MM.1S (cell line): ENCODE measurements around the gene KRTAP10-6.

Source experiments
- DNase-seq: peaks from one replicate; pipeline ENCODE4 v3.0.0-alpha.2; 2015
- H2AFZ ChIP-seq: fragments of 300-600 bp; sonication (generic); 2 replicates; pipeline ENCODE4 v1.6.0; 2016; ENCODE audit warnings: antibody characterized with exemption, low read length
- H3F3A ChIP-seq: fragments of 300-600 bp; sonication (generic); 2 replicates; pipeline ENCODE4 v1.6.1; 2016; ENCODE audit warnings: mild to moderate bottlenecking, antibody characterized with exemption, low read length, moderate library complexity, mixed read lengths; ENCODE audit not compliant: insufficient read depth
- H3K27ac ChIP-seq: fragments of 300-600 bp; sonication (generic); 2 replicates; pipeline ENCODE4 v1.5.1; 2016; ENCODE audit warnings: mild to moderate bottlenecking, low read length
- H3K27me3 ChIP-seq: fragments of 300-600 bp; sonication (generic); replicated peaks from 2 replicates; pipeline ENCODE4 v1.6.0; 2016; ENCODE audit warnings: low read length; ENCODE audit not compliant: insufficient read depth
- H3K36me3 ChIP-seq: fragments of 300-600 bp; sonication (generic); replicated peaks from 2 replicates; pipeline ENCODE4 v1.6.1; 2016; ENCODE audit warnings: mild to moderate bottlenecking, low read length, mixed read lengths; ENCODE audit not compliant: insufficient read depth
- H3K4me1 ChIP-seq: fragments of 300-600 bp; sonication (generic); 2 replicates; pipeline ENCODE4 v1.6.1; 2016; ENCODE audit warnings: low read length, mixed read lengths
- H3K4me2 ChIP-seq: fragments of 300-600 bp; sonication (generic); 2 replicates; pipeline ENCODE4 v1.6.0; 2016; ENCODE audit warnings: low read depth, low read length
- H3K4me3 ChIP-seq: fragments of 300-600 bp; sonication (generic); 2 replicates; pipeline ENCODE4 v1.5.1; 2016; ENCODE audit warnings: low read length, mixed read lengths
- H3K79me2 ChIP-seq: fragments of 300-600 bp; sonication (generic); 2 replicates; pipeline ENCODE4 v1.6.1; 2016; ENCODE audit warnings: mixed run types, low read length, mixed read lengths
- H3K9ac ChIP-seq: fragments of 300-600 bp; sonication (generic); 2 replicates; pipeline ENCODE4 v1.6.1; 2016; ENCODE audit warnings: low read length, mixed read lengths
- H3K9me2 ChIP-seq: fragments of 300-600 bp; sonication (generic); replicated peaks from 2 replicates; pipeline ENCODE4 v1.6.1; 2016; ENCODE audit warnings: mild to moderate bottlenecking, low read length, mixed read lengths; ENCODE audit not compliant: insufficient read depth
- H3K9me3 ChIP-seq: fragments of 300-600 bp; sonication (generic); replicated peaks from 2 replicates; pipeline ENCODE4 v1.6.1; 2016; ENCODE audit warnings: mild to moderate bottlenecking, low read length, mixed read lengths; ENCODE audit not compliant: insufficient read depth
- H4K20me1 ChIP-seq: fragments of 300-600 bp; sonication (generic); 2 replicates; pipeline ENCODE4 v1.6.1; 2016; ENCODE audit warnings: mild to moderate bottlenecking, low read length, moderate library complexity, mixed read lengths; ENCODE audit not compliant: insufficient read depth
- CTCF ChIP-seq: fragments of 300-600 bp; sonication (generic); IDR thresholded peaks from 2 replicates; pipeline ENCODE4 v1.5.1; 2016; ENCODE audit warnings: antibody characterized with exemption, low read length, mixed read lengths
- EZH2 ChIP-seq: fragments of 300-600 bp; sonication (generic); optimal IDR thresholded peaks from 2 replicates; pipeline ENCODE3; 2017; ENCODE audit warnings: low read depth, mild to moderate bottlenecking, antibody characterized with exemption, low read length, mixed read lengths
- EZH2phosphoT487 ChIP-seq: fragments of 300-600 bp; sonication (generic); IDR thresholded peaks from 2 replicates; pipeline ENCODE4 v1.6.1; 2018; ENCODE audit warnings: antibody characterized with exemption, low read length

The KRTAP10-6 gene

GRCh38 chr21:44590311-44590721 lies 2.0 kb downstream of the KRTAP10-6 start:
- H3F3A ChIP-seq = no peaks in the 10 kb centered on the region

GRCh38 chr21:44589586-44590305 lies 2.6 kb downstream of the KRTAP10-6 start:
- Histone ChIP-seq H3K4me2 (no peak overlapping the region), H4K20me1 (no peaks in the 10 kb centered on the region), H3K27ac (no peak overlapping the region), H3K4me1 (no peaks in the 10 kb centered on the region), H3K9me2 (no peaks in the 10 kb centered on the region), H3K36me3 (no peaks in the 10 kb centered on the region), H3F3A (no peaks in the 10 kb centered on the region), H3K9ac (no peak overlapping the region), H2AFZ (no peak overlapping the region), H3K4me3 (no peak overlapping the region), H3K9me3 (no peaks in the 10 kb centered on the region), H3K27me3 (peaks cover 88% of the 10 kb centered on the region), H3K79me2 (no peaks in the 10 kb centered on the region)
- no peak for TF ChIP-seq EZH2
- TF ChIP-seq EZH2phosphoT487 = no peak
- TF ChIP-seq CTCF = no peak
- DNase-seq = no peak

More at GRCh38 chr21:44590311-44590721, 2.0 kb downstream of the KRTAP10-6 start:
- Histone ChIP-seq H3K9me3 (no peaks in the 10 kb centered on the region), H2AFZ (no peak overlapping the region), H3K9ac (no peak overlapping the region), H3K4me1 (no peaks in the 10 kb centered on the region), H4K20me1 (no peaks in the 10 kb centered on the region), H3K27me3 (peaks cover 87% of the 10 kb centered on the region), H3K9me2 (no peaks in the 10 kb centered on the region), H3K27ac (no peak overlapping the region), H3K36me3 (no peaks in the 10 kb centered on the region), H3K79me2 (no peaks in the 10 kb centered on the region), H3K4me3 (no peak overlapping the region), H3K4me2 (no peak overlapping the region)
- TF ChIP-seq EZH2phosphoT487 = no peak
- no peak for TF ChIP-seq CTCF
- no peak for TF ChIP-seq EZH2
- DNase-seq = no peak

- H3K4me1 ChIP-seq = no peaks in the 10 kb centered on the region
- H3K9ac ChIP-seq = no peak overlapping the region
- no peak overlapping the region for H3K4me2 ChIP-seq
- peaks cover 88% of the 10 kb centered on the region for H3K27me3 ChIP-seq
- no peak overlapping the region for H2AFZ ChIP-seq
- TF ChIP-seq CTCF (no peak), EZH2 (no peak), EZH2phosphoT487 (no peak)
- H3K4me3 ChIP-seq = no peak overlapping the region
- H3K9me2 ChIP-seq = no peaks in the 10 kb centered on the region
- no peak for DNase-seq
- H3K79me2 ChIP-seq = no peaks in the 10 kb centered on the region
- H3K9me3 ChIP-seq = no peaks in the 10 kb centered on the region
- H3K27ac ChIP-seq = no peak overlapping the region
- H3K36me3 ChIP-seq = no peaks in the 10 kb centered on the region
- H4K20me1 ChIP-seq = no peaks in the 10 kb centered on the region
- H3F3A ChIP-seq = no peaks in the 10 kb centered on the region
Measured at GRCh38 chr21:44589094-44589493, 3.2 kb downstream of the KRTAP10-6 start.
